ENCODE results near the gene C11orf21. TPM values are rescaled to one million over a fixed set of nuclear protein-coding genes. Genes with fewer than 3 reads are reported as not detected.
A peak's percentile ranks its signal among the peaks of the same experiment; 100 is the strongest.

The C11orf21 gene
- total RNA-seq, 6 donors from 2014 or later = 2.3 to 20.3 (median 9.5) TPM

- Histone ChIP-seq H3K9me3 (no peaks in the 10 kb centered on the region), H3K4me3 (no peak overlapping the region), H3K27me3 (peaks cover 0 to 17% (median 5%) of the 10 kb centered on the region in 4 donors), H3K4me1 (peaks cover 25 to 45% (median 30%) of the 10 kb centered on the region in 4 donors), H3K27ac (peak overlapping the region; percentile 35 to 72 (median 48)), H3K36me3 (no peaks in the 10 kb centered on the region)
- TF ChIP-seq POLR2A (IDR thresholded peaks at IDR 0.05) (no peak), EP300 (IDR thresholded peaks at IDR 0.05) (no peak), CTCF (IDR thresholded peaks at IDR 0.05) (no peak)
- no peak for DNase-seq
- WGBS, 2 donors = 65 to 73% methylated on average over 19 to 20 of the region's 24 CpGs
- ATAC-seq (ENCODE audit: low FRiP score in 2 of 2) = no peak
Observed at GRCh38 chr11:2265854-2266585, 35.7 kb downstream of the C11orf21 start.

- DNase-seq (no peak), ATAC-seq (ENCODE audit: low FRiP score in 2 of 2) (peak in 1 of 2 donors; percentile 11)
- H3K9me3 ChIP-seq = no peaks in the 10 kb centered on the region
- WGBS, 2 donors = 42 to 49% methylated on average over 2 of the region's 2 CpGs
- H3K27me3 ChIP-seq = peaks cover 0 to 10% (median 1%) of the 10 kb centered on the region in 4 donors
- no peaks in the 10 kb centered on the region for H3K36me3 ChIP-seq
- H3K27ac ChIP-seq = peak overlapping the region; percentile 35 to 72 (median 48)
- TF ChIP-seq CTCF (IDR thresholded peaks at IDR 0.05) (peak in 2 of 6 experiments; percentile 4 to 9), POLR2AphosphoS5 (IDR thresholded peaks at IDR 0.05) (no peak)
- H3K4me1 ChIP-seq = peaks cover 19 to 39% (median 24%) of the 10 kb centered on the region in 4 donors
- no peak overlapping the region for H3K4me3 ChIP-seq
Observed at GRCh38 chr11:2265396-2265795, 36.3 kb downstream of the C11orf21 start.

- no peak overlapping the region for H3K27ac ChIP-seq
- H3K27me3 ChIP-seq = peaks cover 0 to 1% (median 0%) of the 10 kb centered on the region in 4 donors
- peak in 1 of 2 donors; percentile 41 for DNase-seq
- TF ChIP-seq CTCF (IDR thresholded peaks at IDR 0.05) (no peak), POLR2AphosphoS5 (IDR thresholded peaks at IDR 0.05) (no peak), EP300 (IDR thresholded peaks at IDR 0.05) (no peak), POLR2A (IDR thresholded peaks at IDR 0.05) (no peak)
- H3K9me3 ChIP-seq = no peaks in the 10 kb centered on the region
- no peak for ATAC-seq (ENCODE audit: low FRiP score in 2 of 2)
- H3K36me3 ChIP-seq = no peaks in the 10 kb centered on the region
- H3K4me1 ChIP-seq = peaks cover 12 to 30% (median 15%) of the 10 kb centered on the region in 4 donors
- H3K4me3 ChIP-seq = no peak overlapping the region
- 87 to 95% methylated on average over 22 of the region's 22 CpGs for WGBS, 2 donors
Observed at GRCh38 chr11:2264366-2265053, 37.2 kb downstream of the C11orf21 start.

- Histone ChIP-seq H3K4me3 (no peak overlapping the region), H3K9me3 (no peaks in the 10 kb centered on the region), H3K27ac (no peak overlapping the region), H3K27me3 (no peaks in the 10 kb centered on the region), H3K36me3 (no peaks in the 10 kb centered on the region), H3K4me1 (peaks cover 7 to 23% (median 9%) of the 10 kb centered on the region in 4 donors)
- WGBS, 2 donors = 97 to 99% methylated on average over 6 to 12 of the region's 13 CpGs
- no peak for ATAC-seq (ENCODE audit: low FRiP score in 2 of 2)
- TF ChIP-seq EP300 (IDR thresholded peaks at IDR 0.05) (no peak), CTCF (IDR thresholded peaks at IDR 0.05) (no peak), POLR2AphosphoS5 (IDR thresholded peaks at IDR 0.05) (no peak), POLR2A (IDR thresholded peaks at IDR 0.05) (no peak)
- DNase-seq = no peak
Observed at GRCh38 chr11:2263724-2264360, 37.9 kb downstream of the C11orf21 start.

Measured in upper lobe of left lung (tissue), 6 donors.